Glomerular endothelial cell (primary cell): ENCODE measurements around the gene DIS3L2. TPM values are rescaled to one million over a fixed set of nuclear protein-coding genes. Genes with fewer than 3 reads are reported as not detected.
"Not testable (repeated sequence)": the region's sequence is repeated elsewhere in the genome, so short reads cannot be mapped to it uniquely, and the experiment has no call there.

Experiments
- DNase-seq: peaks from one replicate; pipeline ENCODE4 v3.0.0-alpha.2; 2011; ENCODE audit warnings: low read depth, low spot score; ENCODE audit errors: extremely low read depth
- total RNA-seq: library from RNA; depleted of rRNA; stranded (reverse); fragments of >200 nt; gene quantifications from 2 replicates; pipeline ENCODE4 v1.2.3, GENCODE V29; 2015

The DIS3L2 gene
- total RNA-seq, 1 donor from 2014 or later, result 33.5 TPM

- DNase-seq, result no peak
Observed at GRCh38 chr2:232328516-232329460, 367.3 kb downstream of the DIS3L2 start.

- no peak for DNase-seq
Observed at GRCh38 chr2:232329716-232330067, 368.2 kb downstream of the DIS3L2 start.

- DNase-seq, result no peak
Observed at GRCh38 chr2:232330068-232330999, 368.8 kb downstream of the DIS3L2 start.

GRCh38 chr2:232331061-232331460 is 369.5 kb downstream of the DIS3L2 start:
- not testable (repeated sequence) for DNase-seq

GRCh38 chr2:232331641-232332040 is 370.1 kb downstream of the DIS3L2 start:
- not testable (repeated sequence) for DNase-seq

- not testable (repeated sequence) for DNase-seq
Observed at GRCh38 chr2:232332244-232332939, 370.9 kb downstream of the DIS3L2 start.

- DNase-seq, result no peak
Observed at GRCh38 chr2:232332940-232333259, 371.4 kb downstream of the DIS3L2 start.

GRCh38 chr2:232333361-232334135 is 372.0 kb downstream of the DIS3L2 start:
- no peak for DNase-seq

- DNase-seq, result not testable (repeated sequence)
Observed at GRCh38 chr2:232334136-232334884, 372.8 kb downstream of the DIS3L2 start.

- DNase-seq, result not testable (repeated sequence)
Observed at GRCh38 chr2:232334885-232335205, 373.3 kb downstream of the DIS3L2 start.

- not testable (repeated sequence) for DNase-seq
Observed at GRCh38 chr2:232335206-232335858, 373.8 kb downstream of the DIS3L2 start.

GRCh38 chr2:232335859-232336215 is 374.3 kb downstream of the DIS3L2 start:
- DNase-seq, result no peak

GRCh38 chr2:232336241-232336736 is 374.8 kb downstream of the DIS3L2 start:
- no peak for DNase-seq

- DNase-seq, result no peak
Observed at GRCh38 chr2:232336981-232337720, 375.6 kb downstream of the DIS3L2 start.

GRCh38 chr2:232338094-232338758 is 376.7 kb downstream of the DIS3L2 start:
- DNase-seq, result not testable (repeated sequence)

- DNase-seq, result no peak
Observed at GRCh38 chr2:232338759-232339106, 377.2 kb downstream of the DIS3L2 start.

GRCh38 chr2:232339121-232340081 is 377.9 kb downstream of the DIS3L2 start:
- DNase-seq, result no peak
